DND-41 (cell line): ENCODE results near the gene TCF7L2.

Experiments used
- ATAC-seq: fragments of 200-7000 bp; cut with Tn5 transposase; 3 replicates; pipeline ENCODE4 v1.9.1; 2021; ENCODE audit warnings: low read depth; ENCODE audit not compliant: insufficient read depth
- DNase-seq: peaks from one replicate; pipeline ENCODE4 v3.0.0-alpha.2; 2020
- H2AFZ ChIP-seq: 2 replicates; pipeline ENCODE4 v1.6.0; 2012; ENCODE audit warnings: low read depth, low read length
- H3K27ac ChIP-seq: 2 replicates; pipeline ENCODE4 v1.5.1; 2012; ENCODE audit warnings: low read length, inconsistent platforms
- H3K27me3 ChIP-seq: fragments of 200-600 bp; sonication (generic); 2 replicates; pipeline ENCODE4 v1.6.0; 2012; ENCODE audit warnings: low read length, mild to moderate bottlenecking, inconsistent platforms; ENCODE audit not compliant: insufficient read depth, poor library complexity
- H3K36me3 ChIP-seq: 2 replicates; pipeline ENCODE4 v1.5.1; 2012; ENCODE audit warnings: low read length, inconsistent platforms; ENCODE audit not compliant: insufficient read depth
- H3K4me1 ChIP-seq: 2 replicates; pipeline ENCODE4 v1.5.1; 2012; ENCODE audit warnings: mild to moderate bottlenecking, low read length; ENCODE audit not compliant: insufficient read depth
- H3K4me2 ChIP-seq: 2 replicates; pipeline ENCODE4 v1.6.0; 2012; ENCODE audit warnings: mild to moderate bottlenecking, moderate library complexity, low read length, inconsistent platforms; ENCODE audit not compliant: insufficient read depth
- H3K4me3 ChIP-seq, 2 experiments: fragments of 200-600 bp in 1 of 2; shearing (Covaris generic) in 1 of 2; 2 replicates each; pipeline ENCODE4 v1.5.1; 2012 to 2016; ENCODE audit warnings: inconsistent platforms in 2 of 2, low read length in 2 of 2, mild to moderate bottlenecking in 2 of 2, low read depth in 1 of 2, moderate library complexity in 1 of 2
- H3K79me2 ChIP-seq: 2 replicates; pipeline ENCODE4 v1.6.0; 2012; ENCODE audit warnings: low read length, inconsistent platforms; ENCODE audit not compliant: insufficient read depth
- H3K9ac ChIP-seq: 2 replicates; pipeline ENCODE4 v1.6.0; 2012; ENCODE audit warnings: low read depth, mild to moderate bottlenecking, inconsistent platforms, low read length, moderate library complexity
- H3K9me3 ChIP-seq: 2 replicates; pipeline ENCODE4 v1.5.1; 2012; ENCODE audit warnings: low read length, moderate library complexity, mild to moderate bottlenecking, inconsistent platforms; ENCODE audit not compliant: insufficient read depth, severe bottlenecking
- H4K20me1 ChIP-seq: 2 replicates; pipeline ENCODE4 v1.6.0; 2012; ENCODE audit warnings: low read length; ENCODE audit not compliant: insufficient read depth
- EZH2 ChIP-seq: IDR thresholded peaks from 3 replicates; pipeline ENCODE4 v1.6.1; 2012; ENCODE audit warnings: borderline replicate concordance, low read depth, mild to moderate bottlenecking, moderate library complexity, low read length, inconsistent platforms; ENCODE audit not compliant: severe bottlenecking
- TF ChIP-seq, protein P1 (sequence below): IDR thresholded peaks from 2 replicates; pipeline ENCODE4 v1.5.1; 2012; ENCODE audit warnings: borderline replicate concordance, low read length, moderate library complexity, mild to moderate bottlenecking; ENCODE audit not compliant: poor library complexity, severe bottlenecking; ENCODE audit errors: extremely low read depth

Gene TCF7L2

GRCh38 chr10:112996462-112996861, 46.4 kb downstream of the TCF7L2 start:
- DNase-seq (no peak), ATAC-seq (no peak)
- TF ChIP-seq, protein P1, sequence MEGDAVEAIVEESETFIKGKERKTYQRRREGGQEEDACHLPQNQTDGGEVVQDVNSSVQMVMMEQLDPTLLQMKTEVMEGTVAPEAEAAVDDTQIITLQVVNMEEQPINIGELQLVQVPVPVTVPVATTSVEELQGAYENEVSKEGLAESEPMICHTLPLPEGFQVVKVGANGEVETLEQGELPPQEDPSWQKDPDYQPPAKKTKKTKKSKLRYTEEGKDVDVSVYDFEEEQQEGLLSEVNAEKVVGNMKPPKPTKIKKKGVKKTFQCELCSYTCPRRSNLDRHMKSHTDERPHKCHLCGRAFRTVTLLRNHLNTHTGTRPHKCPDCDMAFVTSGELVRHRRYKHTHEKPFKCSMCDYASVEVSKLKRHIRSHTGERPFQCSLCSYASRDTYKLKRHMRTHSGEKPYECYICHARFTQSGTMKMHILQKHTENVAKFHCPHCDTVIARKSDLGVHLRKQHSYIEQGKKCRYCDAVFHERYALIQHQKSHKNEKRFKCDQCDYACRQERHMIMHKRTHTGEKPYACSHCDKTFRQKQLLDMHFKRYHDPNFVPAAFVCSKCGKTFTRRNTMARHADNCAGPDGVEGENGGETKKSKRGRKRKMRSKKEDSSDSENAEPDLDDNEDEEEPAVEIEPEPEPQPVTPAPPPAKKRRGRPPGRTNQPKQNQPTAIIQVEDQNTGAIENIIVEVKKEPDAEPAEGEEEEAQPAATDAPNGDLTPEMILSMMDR = no peak
- no peak for TF ChIP-seq EZH2
- H3K4me1 ChIP-seq = no peaks in the 10 kb centered on the region
- H3K27me3 ChIP-seq = no peaks in the 10 kb centered on the region
- H3K9me3 ChIP-seq = no peaks in the 10 kb centered on the region
- H3K4me3 ChIP-seq = no peak overlapping the region
- H2AFZ ChIP-seq = no peak overlapping the region
- no peaks in the 10 kb centered on the region; the same call in 1 of the 2 replicates for H3K36me3 ChIP-seq
- no peak overlapping the region for H3K4me2 ChIP-seq
- H3K27ac ChIP-seq = no peak overlapping the region
- H3K9ac ChIP-seq = no peak overlapping the region
- H4K20me1 ChIP-seq = peaks cover 65% of the 10 kb centered on the region
- peaks cover 72% of the 10 kb centered on the region for H3K79me2 ChIP-seq

DNA sequence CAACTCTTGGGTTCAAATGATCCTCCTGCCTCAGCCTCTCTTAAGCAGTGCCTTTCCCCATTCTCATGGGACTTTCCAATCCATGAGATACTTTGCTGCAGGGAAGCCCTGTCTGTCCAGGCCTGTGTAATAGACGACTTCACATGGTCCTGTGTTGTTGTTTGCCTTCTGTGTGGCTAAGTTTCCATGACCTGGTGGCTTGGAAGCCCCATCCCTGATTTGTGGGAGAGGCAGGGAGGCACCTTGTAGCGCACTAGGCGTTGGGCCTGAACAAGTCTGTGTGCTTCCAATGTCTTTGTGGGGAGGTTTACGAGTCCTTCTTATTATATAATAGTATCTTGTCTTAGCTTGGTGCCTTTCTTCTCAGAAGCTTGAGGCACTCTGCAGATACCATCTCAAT, 49.1 kb downstream of the TCF7L2 start:
- H3K27ac ChIP-seq = no peak overlapping the region
- H4K20me1 ChIP-seq = peaks cover 79% of the 10 kb centered on the region
- H3K79me2 ChIP-seq = peaks cover 76% of the 10 kb centered on the region
- H3K9me3 ChIP-seq = no peaks in the 10 kb centered on the region
- H3K27me3 ChIP-seq = no peaks in the 10 kb centered on the region
- H3K4me2 ChIP-seq = no peak overlapping the region
- no peak overlapping the region for H3K9ac ChIP-seq
- TF ChIP-seq, protein P1 = no peak
- no peak for TF ChIP-seq EZH2
- no peak overlapping the region for H2AFZ ChIP-seq
- H3K4me3 ChIP-seq = no peak overlapping the region
- H3K36me3 ChIP-seq = no peaks in the 10 kb centered on the region
- DNase-seq (no peak), ATAC-seq (no peak)
- H3K4me1 ChIP-seq = no peaks in the 10 kb centered on the region

- Histone ChIP-seq H3K79me2 (peaks cover 74% of the 10 kb centered on the region), H3K27me3 (no peaks in the 10 kb centered on the region), H3K4me3 (no peak overlapping the region), H3K4me1 (peaks cover 9% of the 10 kb centered on the region), H3K36me3 (no peaks in the 10 kb centered on the region), H4K20me1 (peaks cover 85% of the 10 kb centered on the region), H2AFZ (no peak overlapping the region), H3K27ac (no peak overlapping the region), H3K9me3 (no peaks in the 10 kb centered on the region), H3K9ac (no peak overlapping the region), H3K4me2 (no peak overlapping the region)
- TF ChIP-seq, protein P1 = no peak
- TF ChIP-seq EZH2 = no peak
- DNase-seq (no peak), ATAC-seq (no peak)
These were observed 50.4 kb downstream of the TCF7L2 start for GRCh38 chr10:113000442-113000841.
